A673 (cell line): Measurements from ENCODE around the gene CPN1. TPM values are rescaled to one million over a fixed set of nuclear protein-coding genes. Genes with fewer than 3 reads are reported as not detected.
A peak's percentile ranks its signal among the peaks of the same experiment; 100 is the strongest.

Experiments used
- BruUV-seq: library from RNA; stranded (reverse); fragments of 400-500 nt; replicated peaks from 2 replicates; lab custom pipeline; 2021; lab: Mats Ljungman, UMichigan
- CTCF ChIA-PET: fragments of 300-600 bp; sonication (Branson Sonifier 250); formaldehyde crosslinking; loops from one replicate; lab custom pipeline; 2022; ENCODE audit warnings: antibody characterized with exemption; lab: Charles Lee
- POLR2A ChIA-PET: fragments of 300-600 bp; sonication (Branson Sonifier 250); formaldehyde crosslinking; loops from one replicate; lab custom pipeline; 2022; ENCODE audit warnings: antibody characterized with exemption; ENCODE audit not compliant: low non-redundant PET; lab: Charles Lee
- DNase-seq: peaks from one replicate; pipeline ENCODE4 v3.0.0-alpha.2; 2015; ENCODE audit warnings: low spot score
- H3K27ac ChIP-seq: fragments of 200-600 bp; sonication (generic); 2 replicates; pipeline ENCODE4 v1.5.1; 2016; ENCODE audit warnings: mixed run types, low read depth, mild to moderate bottlenecking, mixed read lengths, antibody characterized with exemption, low read length; ENCODE audit not compliant: poor library complexity, severe bottlenecking
- H3K27me3 ChIP-seq: fragments of 200-600 bp; sonication (generic); replicated peaks from 2 replicates; pipeline ENCODE4 v1.6.1; 2017; ENCODE audit warnings: mixed run types, low read depth, mild to moderate bottlenecking, mixed read lengths, antibody characterized with exemption, low read length; ENCODE audit not compliant: insufficient read depth, poor library complexity
- H3K36me3 ChIP-seq: fragments of 200-600 bp; sonication (generic); 2 replicates; pipeline ENCODE4 v1.6.1; 2016; ENCODE audit warnings: mixed run types, mild to moderate bottlenecking, mixed read lengths, antibody characterized with exemption, low read length; ENCODE audit not compliant: insufficient read depth, poor library complexity, severe bottlenecking
- H3K4me1 ChIP-seq: fragments of 200-600 bp; sonication (generic); 2 replicates; pipeline ENCODE4 v1.6.1; 2017; ENCODE audit warnings: mixed run types, mild to moderate bottlenecking, mixed read lengths, antibody characterized with exemption, low read length; ENCODE audit not compliant: insufficient read depth, poor library complexity, severe bottlenecking
- H3K4me3 ChIP-seq: fragments of 200-600 bp; sonication (generic); 2 replicates; pipeline ENCODE4 v1.5.1; 2016; ENCODE audit warnings: low read depth, mixed run types, mild to moderate bottlenecking, mixed read lengths, low read length; ENCODE audit not compliant: poor library complexity, severe bottlenecking
- H3K9me3 ChIP-seq: fragments of 200-600 bp; sonication (generic); 2 replicates; pipeline ENCODE4 v1.6.1; 2016; ENCODE audit warnings: mixed run types, low read depth, mild to moderate bottlenecking, mixed read lengths, antibody characterized with exemption, low read length; ENCODE audit not compliant: poor library complexity, severe bottlenecking
- CTCF ChIP-seq: fragments of 300-800, 200-600 bp; sonication (generic); conservative IDR thresholded peaks from 2 replicates; pipeline ENCODE4 v1.5.1; 2017; ENCODE audit warnings: low read depth, mild to moderate bottlenecking, antibody characterized with exemption, low read length, moderate library complexity, mixed read lengths
- EZH2 ChIP-seq: fragments of 200-600 bp; sonication (generic); IDR thresholded peaks from 2 replicates; pipeline ENCODE4 v1.6.1; 2017; ENCODE audit warnings: borderline replicate concordance, low read depth, mild to moderate bottlenecking, mixed read lengths, antibody characterized with exemption, low read length; ENCODE audit not compliant: poor library complexity, severe bottlenecking
- intact Hi-C: fragments of 100-400 bp; cut with micrococcal nuclease; formaldehyde crosslinking; loops from one replicate; pipeline ENCODE4 v1.10.0; 2022; ENCODE audit not compliant: unreplicated experiment
- total RNA-seq: library from RNA; stranded (reverse); gene quantifications from 2 replicates; pipeline ENCODE4 v1.2.3, GENCODE V29; 2021

Gene CPN1
- total RNA-seq, 1 experiment from 2014 or later, result not detected

GRCh38 chr10:100009793-100010676 is 71.6 kb downstream of the CPN1 start, which contains the start of gene DNMBP:
Gene DNMBP (minus strand): TSS chr10:100009947. CDS start chr10:99972124, 37,823 bp downstream.
- TF ChIP-seq EZH2, result no peak
- peak; percentile 54 for TF ChIP-seq CTCF
- intact Hi-C loops, result loop anchor here (2.0 to 5.0 kb wide), 3 partner anchors 33 to 163 kb away; no protein-coding TSS in a partner anchor
- peak; percentile 92 for DNase-seq
- H3K9me3 ChIP-seq, result no peaks in the 10 kb centered on the region
- peak within 1 kb of the TSS; percentile 61 for H3K4me3 ChIP-seq
- no peaks in the 10 kb centered on the region for H3K27me3 ChIP-seq
- H3K27ac ChIP-seq, result peak within 1 kb of the TSS; percentile 53
- peaks cover 29% of the 10 kb centered on the region for H3K4me1 ChIP-seq
- no peaks in the 10 kb centered on the region for H3K36me3 ChIP-seq
- BruUV-seq, result no TSS peak
- POLR2A ChIA-PET, result interaction anchor here (0.6 kb wide), 1 partner anchor 97 kb away, joined by 3 read pairs; no protein-coding TSS in a partner anchor
- CTCF ChIA-PET, result interaction anchor here (0.6 to 1.5 kb wide), 9 partner anchors 13 to 164 kb away, joined by 3 to 9 read pairs (median 5); no protein-coding TSS in a partner anchor

- peak; percentile 75 for DNase-seq
- Histone ChIP-seq H3K27ac (peak overlapping the region; percentile 53), H3K27me3 (no peaks in the 10 kb centered on the region), H3K36me3 (no peaks in the 10 kb centered on the region), H3K4me1 (peaks cover 36% of the 10 kb centered on the region), H3K9me3 (no peaks in the 10 kb centered on the region), H3K4me3 (peak overlapping the region; percentile 61)
- TF ChIP-seq CTCF (peak; percentile 50), EZH2 (no peak)
- BruUV-seq, result no TSS peak
- intact Hi-C loops, result loop anchor here (2.0 to 5.0 kb wide), 2 partner anchors 33 to 162 kb away; no protein-coding TSS in a partner anchor
- ChIA-PET POLR2A (no interaction called here), CTCF (interaction anchor here (0.6 to 1.5 kb wide), 12 partner anchors 12 to 164 kb away, joined by 3 to 9 read pairs (median 5); no protein-coding TSS in a partner anchor)
These were observed 72.3 kb downstream of the CPN1 start for GRCh38 chr10:100009283-100009792.

- no peak for DNase-seq
- peak overlapping the region; percentile 61 for H3K4me3 ChIP-seq
- ChIA-PET CTCF (interaction anchor here (0.6 to 1.5 kb wide), 4 partner anchors 12 to 163 kb away, joined by 3 to 6 read pairs (median 4); no protein-coding TSS in a partner anchor), POLR2A (no interaction called here)
- intact Hi-C loops, result loop anchor here (2.0 to 5.0 kb wide), 2 partner anchors 32 to 161 kb away; no protein-coding TSS in a partner anchor
- TF ChIP-seq CTCF (no peak), EZH2 (no peak)
- no peaks in the 10 kb centered on the region for H3K27me3 ChIP-seq
- no peaks in the 10 kb centered on the region for H3K36me3 ChIP-seq
- BruUV-seq, result no TSS peak
- peak overlapping the region; percentile 53 for H3K27ac ChIP-seq
- peaks cover 36% of the 10 kb centered on the region for H3K4me1 ChIP-seq
- no peaks in the 10 kb centered on the region for H3K9me3 ChIP-seq
These were observed 72.9 kb downstream of the CPN1 start for GRCh38 chr10:100008708-100009282.
